GM19099 (cell line): ENCODE results near the gene SRGAP1.

Experiments
- POLR2A ChIP-seq: IDR thresholded peaks from 3 replicates; pipeline ENCODE4 v1.6.1; 2011; ENCODE audit warnings: low read depth; ENCODE audit not compliant: insufficient read length; ENCODE audit errors: extremely low read depth

The SRGAP1 gene

DNA sequence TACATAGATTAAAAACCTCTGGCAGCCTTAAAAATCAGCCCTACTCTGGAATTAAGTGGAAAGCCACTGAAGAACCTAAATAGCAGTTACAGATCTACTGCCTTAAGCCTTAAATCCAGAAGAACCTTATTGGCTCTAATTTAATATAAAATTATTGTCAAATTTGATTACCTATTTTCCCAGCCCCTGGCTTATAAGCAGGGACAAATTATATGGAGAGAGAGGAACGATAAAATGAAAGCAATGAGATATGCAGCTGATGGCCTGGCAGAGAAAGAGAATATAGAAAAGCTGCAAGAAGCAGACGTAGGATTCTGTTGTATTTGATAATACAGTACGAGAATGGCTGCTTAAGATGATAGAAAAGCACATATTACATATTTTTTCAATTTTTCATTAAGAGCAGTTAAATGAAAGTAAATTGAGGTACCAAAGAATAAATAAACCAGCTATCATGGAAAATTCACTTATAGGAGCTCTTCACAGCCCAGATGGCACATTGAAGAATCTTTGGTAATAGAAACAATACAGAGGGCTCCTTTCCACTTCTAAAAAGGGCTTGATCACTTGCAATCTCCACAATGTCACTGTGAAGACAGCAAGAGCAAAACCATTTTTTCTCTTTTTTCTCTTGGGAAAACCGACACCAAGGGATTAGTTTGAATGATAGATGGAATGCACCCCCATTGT, 248.2 kb downstream of the SRGAP1 start:
- TF ChIP-seq POLR2A, result no peak

GRCh38 chr12:64093689-64094088, 249.2 kb downstream of the SRGAP1 start:
- TF ChIP-seq POLR2A, result no peak

GRCh38 chr12:64097366-64098105, 253.0 kb downstream of the SRGAP1 start:
- TF ChIP-seq POLR2A, result no peak

- no peak for TF ChIP-seq POLR2A
Measured at GRCh38 chr12:64098709-64099354, 254.3 kb downstream of the SRGAP1 start.

DNA sequence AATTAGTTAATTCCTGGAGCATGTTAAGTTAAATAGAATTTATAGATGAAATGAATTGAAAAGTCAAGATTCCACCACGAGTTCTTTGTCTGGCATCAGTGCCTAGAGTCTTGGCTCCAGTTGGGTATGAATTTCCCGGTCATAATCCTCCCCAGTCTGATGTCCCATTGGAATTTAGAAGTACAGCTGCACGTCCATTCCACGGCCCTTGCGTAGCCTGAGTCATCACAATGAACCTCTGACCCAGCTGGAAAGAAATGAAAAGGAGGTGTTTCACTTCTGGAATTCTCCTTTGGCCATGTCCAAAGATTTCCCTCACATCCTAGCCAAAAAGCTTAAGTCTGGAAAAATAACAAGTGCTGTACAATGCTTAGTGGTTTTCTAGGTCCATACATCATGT, 254.9 kb downstream of the SRGAP1 start:
- no peak for TF ChIP-seq POLR2A

DNA sequence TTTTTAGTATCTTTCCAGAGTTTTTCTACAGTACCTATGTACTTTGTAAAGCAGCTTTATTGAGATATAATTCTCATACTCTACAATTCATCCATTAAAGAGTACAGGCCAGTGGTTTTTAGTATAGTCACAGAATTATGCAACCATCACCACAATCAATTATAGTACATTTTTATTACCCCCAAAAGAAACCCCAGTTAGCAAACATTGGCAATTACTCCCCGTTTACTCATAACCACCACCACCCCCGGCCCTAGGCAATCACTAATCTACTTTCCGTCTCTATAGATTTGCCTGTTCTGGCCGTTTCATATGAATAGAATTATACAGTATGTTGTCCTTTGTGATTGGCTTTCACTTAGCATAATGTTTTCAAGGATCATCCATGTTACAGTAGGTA, 257.8 kb downstream of the SRGAP1 start:
- TF ChIP-seq POLR2A, result no peak

DNA sequence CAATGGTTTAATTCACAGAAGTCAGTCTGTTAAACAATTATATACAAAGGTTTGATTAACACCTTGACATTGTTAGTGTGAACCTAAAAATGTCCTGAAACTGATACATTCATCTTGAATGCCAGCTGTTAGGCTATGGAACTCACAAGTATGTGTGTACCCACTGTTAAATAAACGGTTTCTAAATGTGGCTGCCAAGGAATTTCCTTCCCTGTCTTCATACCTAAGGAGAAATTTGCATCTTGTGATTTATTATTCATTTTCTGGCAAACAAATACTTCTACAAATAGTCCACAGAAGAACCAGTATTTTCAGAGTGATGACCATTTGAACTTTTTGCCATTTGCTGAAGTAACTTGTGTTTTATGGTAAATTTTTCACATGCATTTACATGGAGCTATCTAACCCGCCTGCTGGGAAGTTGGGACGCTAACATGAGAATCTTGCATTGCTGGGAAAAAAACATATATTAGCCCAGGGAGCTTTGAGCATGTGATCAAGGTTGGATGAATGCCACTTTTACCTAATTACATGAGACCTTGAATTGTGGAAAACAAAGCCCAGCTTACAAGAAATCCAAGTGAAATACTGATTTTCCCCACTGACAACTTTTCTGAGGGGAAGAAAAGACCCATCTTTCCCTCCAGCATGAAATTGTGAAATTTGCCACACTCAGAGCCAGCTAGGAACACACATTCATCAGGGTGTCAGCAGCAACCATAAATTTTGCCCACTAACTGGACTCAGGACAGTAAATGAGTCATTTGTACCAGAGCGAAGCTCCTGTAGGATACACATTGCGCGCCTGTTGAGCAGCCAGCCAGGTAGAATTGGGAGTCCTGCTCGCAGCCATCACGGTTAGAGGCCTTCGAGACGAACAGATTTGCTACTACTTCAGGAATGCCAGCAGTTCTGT, 259.6 kb downstream of the SRGAP1 start:
- no peak for TF ChIP-seq POLR2A

GRCh38 chr12:64105026-64105425, 260.5 kb downstream of the SRGAP1 start:
- TF ChIP-seq POLR2A, result no peak

GRCh38 chr12:64107776-64108175, 263.3 kb downstream of the SRGAP1 start:
- TF ChIP-seq POLR2A, result no peak

DNA sequence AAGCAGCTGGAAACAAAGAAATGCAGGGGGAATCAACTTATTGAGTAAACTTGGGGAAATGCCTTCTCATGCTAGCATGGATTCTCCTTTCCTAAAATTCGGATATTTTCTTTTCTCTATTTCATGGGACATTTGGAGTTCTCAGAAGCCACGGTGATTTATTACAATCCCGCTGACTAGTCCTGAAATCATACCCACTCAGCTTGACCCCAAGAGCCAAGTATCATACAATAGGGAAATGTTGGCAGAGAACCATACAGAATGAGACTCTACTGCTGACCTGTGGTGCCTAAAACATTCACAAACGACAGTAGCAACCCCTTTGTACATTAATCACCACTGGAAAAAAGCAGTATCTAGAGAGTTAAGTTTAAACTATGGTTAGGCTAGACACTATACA, 265.2 kb downstream of the SRGAP1 start:
- TF ChIP-seq POLR2A, result no peak

GRCh38 chr12:64110864-64111263, 266.4 kb downstream of the SRGAP1 start:
- no peak for TF ChIP-seq POLR2A

DNA sequence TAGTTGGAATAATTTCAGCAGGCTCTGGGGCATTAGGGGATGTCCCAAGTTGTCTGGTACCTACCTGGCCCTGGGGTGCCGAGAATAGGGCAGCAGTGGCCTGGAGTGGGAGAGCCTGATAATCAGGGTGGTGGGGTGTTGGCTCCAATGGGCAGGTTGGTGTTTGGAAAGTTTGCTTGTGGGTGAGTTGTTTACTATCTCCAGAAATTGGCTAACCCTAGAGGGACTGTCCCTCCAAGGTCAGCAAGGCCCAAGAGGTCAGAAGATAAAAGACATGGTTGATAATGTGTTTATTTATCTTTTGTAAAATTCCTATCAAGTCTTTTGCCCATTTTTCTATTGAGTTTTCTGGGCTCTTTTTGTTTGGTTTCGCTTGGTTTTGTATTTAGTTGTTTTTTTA, 272.5 kb downstream of the SRGAP1 start:
- no peak for TF ChIP-seq POLR2A

GRCh38 chr12:64120568-64120967, 276.1 kb downstream of the SRGAP1 start:
- TF ChIP-seq POLR2A, result no peak

DNA sequence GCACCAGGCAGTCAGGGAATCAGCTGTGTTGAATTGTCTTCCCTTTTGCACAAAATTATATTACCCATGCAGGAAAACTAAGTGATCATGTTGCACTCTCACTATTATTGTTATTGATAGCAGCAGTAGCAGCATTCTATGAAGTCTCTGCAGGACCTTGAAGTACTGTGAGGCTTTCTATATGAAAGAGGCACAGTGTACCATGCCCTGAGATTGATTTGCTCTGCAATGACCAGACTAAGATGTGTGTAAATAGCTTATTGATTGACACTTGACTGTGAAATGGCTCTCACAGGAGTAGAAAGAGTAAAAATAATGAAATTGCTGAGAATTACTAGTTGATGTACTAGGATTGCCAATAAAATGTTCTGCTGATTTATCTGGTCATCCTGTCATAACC, 277.7 kb downstream of the SRGAP1 start:
- TF ChIP-seq POLR2A, result no peak

GRCh38 chr12:64122995-64123394, 278.5 kb downstream of the SRGAP1 start:
- TF ChIP-seq POLR2A, result no peak
